Anterior cingulate cortex (tissue), 58 donors: ENCODE results near the gene DDI2.
"Not testable (repeated sequence)": the region's sequence is repeated elsewhere in the genome, so short reads cannot be mapped to it uniquely, and the experiment has no call there.

ENCODE experiments used
- DNase-seq, 58 donors: peaks; one replicate each; lab custom pipeline; 2025; lab: John Stamatoyannopoulos, UW

The DDI2 gene

DNA sequence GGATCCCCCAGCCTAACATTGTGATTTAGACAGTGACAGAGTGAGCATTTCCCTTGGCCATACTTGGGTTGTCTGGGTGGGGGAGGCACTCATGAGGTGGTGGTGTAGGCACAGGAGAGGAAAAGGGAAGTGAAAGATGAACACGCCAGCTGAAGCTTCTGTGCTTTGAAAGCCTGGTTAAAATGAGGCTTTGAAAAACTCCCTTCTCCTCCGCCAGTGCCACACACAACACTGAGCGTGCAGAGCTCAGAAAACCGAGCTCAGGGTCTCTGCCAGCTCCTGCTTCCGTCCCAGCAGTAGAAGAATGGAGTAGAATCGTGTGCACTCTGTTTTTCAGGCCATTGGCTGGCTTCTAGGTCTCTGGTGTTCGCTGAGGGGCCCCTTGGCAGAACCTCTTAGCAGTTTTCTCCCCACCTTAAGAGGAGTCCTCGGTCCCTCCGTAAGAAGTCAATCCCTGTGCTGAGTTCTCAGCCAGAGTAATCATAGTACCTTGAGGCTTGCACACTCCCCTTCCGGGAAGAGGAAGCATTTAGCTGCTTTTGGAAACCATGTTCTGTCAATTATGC is 79.8 kb downstream of the DDI2 start:
- peak in 49 of 58 donors; percentile 8 to 85 (median 47) for DNase-seq

DNA sequence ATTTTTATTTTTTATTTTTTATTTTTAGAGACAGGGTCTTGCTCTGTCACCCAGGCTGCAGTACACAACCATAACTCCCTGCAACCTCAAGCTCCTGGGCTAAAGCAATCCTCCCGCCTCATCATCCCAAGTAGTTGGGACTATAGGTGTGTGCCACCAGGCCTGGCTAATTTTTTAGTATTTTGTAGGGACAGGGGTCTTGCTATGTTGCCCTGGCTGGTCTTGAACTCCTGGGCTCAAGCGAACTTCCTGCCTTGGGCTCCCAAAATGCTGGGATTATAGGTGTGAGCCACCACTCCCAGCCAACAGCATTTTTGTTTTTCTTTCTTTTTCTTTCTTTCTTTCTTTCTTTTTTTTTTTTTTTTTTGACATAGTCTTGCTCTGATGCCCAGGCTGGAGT is 80.9 kb downstream of the DDI2 start:
- no peak for DNase-seq

DNA sequence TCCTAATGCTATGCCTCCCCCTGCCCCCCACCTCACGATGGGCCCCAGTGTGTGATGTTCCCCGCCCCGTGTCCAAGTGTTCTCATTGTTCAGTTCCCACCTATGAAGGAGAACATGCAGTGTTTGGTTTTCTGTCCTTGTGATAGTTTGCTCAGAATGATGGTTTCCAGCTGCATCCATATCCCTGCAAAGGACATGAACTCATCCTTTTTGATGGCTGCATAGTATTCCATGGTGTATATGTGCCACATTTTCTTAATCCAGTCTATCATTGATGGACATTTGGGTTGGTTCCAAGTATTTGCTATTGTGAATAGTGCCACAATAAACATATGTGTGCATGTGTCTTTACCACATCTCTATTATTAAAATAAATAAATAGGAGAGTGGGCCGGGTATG is 82.1 kb downstream of the DDI2 start:
- DNase-seq, result not testable (repeated sequence)

DNA sequence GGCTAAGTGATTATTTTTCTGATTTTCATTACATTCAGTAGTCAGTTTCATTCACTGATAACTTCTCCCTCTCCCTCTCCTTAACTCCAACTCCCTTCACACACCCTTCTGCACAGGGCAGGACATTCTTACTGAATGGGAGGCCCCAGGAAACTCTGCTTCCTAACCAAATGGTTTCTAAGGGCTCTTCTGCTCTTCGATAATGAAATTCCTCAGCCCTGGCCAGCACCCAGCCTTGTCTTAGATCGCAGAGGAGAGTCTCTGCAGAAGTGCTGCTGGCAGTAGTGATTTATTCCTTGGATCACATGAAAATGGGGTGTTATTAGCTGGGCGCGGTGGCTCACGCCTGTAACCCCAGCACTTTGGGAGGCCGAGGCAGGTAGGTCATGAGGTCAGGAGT is 83.2 kb downstream of the DDI2 start:
- no peak for DNase-seq

DNA sequence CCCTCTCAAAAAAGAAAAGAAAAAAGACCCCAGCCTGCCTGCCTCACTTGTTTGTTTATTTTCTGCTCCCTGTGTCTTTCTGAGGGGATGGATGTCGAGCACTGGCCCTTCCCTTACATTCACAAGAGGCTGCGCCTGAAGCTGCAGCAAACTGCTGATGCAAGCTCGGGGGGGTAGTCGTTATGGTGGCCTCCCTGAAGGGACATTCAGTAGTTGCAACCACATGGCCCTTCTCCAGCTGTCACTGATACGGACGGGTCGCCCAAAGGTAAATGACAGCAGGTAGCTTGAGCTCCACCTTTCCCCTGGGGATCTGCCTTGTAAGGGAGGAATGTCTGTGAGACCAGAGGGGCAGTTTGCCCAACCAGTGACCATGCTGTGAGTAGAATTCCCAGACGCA is 84.5 kb downstream of the DDI2 start:
- no peak for DNase-seq

DNA sequence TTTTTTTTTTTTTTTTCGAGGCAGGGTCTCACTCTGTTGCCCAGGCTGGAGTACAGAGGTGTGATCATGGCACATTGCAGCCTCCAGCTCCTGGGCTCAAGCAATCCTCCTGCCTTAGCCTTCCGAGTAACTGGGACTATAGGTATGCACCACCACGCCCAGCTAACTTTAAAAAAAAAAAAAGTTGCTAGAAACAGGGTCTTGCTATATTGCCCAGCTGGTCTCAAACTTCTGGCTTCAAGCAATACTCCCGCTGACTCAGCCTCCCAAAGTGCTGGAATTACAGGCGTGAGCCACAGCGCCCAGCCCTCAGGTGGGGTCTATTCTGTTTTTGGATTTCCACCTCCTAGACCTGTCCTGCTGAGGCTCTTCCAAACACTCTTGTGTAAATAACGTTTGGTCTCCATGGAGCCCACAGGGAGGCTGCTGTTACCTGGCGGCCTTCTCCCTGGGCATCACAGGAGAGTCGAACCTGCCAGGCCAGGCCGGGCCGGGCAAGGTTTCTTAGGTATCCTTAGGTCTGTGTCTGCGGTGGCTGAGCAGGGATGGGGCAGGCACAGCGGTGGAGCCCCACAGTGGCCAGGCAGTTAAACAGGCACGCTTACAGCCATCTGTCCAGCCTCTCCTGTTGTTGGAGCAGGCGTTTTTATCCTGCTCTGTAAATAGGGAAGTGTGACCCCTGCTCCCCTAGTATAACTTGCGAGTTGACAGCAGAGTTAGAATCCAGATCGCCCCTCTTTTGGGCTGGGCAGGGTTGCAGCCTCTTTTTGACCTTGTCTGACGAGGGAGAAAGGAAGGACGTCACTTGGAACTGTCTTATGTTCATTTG is 85.7 kb downstream of the DDI2 start:
- peak in 5 of 58 donors; percentile 7 to 65 (median 21) for DNase-seq

DNA sequence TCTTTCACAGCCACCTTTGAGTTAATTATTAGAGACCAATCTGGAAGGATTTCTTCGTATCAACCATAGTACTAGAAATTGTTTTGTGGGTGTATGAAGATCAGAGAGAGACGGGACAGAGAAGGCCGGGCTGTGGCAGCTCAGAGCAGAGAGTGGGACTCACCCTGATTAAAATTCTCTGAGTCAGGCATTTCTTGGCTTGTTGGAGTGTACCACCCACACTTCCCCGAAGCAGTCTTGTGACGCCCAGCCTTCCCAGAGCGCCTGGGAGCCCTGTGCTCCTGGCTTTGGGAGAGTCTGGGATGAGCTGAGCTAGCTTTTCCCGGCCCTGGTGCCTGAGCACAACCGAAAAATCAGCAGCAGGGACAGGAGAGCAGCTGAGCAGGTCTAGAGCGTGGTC is 86.3 kb downstream of the DDI2 start:
- peak in 56 of 58 donors; percentile 11 to 93 (median 72) for DNase-seq

DNA sequence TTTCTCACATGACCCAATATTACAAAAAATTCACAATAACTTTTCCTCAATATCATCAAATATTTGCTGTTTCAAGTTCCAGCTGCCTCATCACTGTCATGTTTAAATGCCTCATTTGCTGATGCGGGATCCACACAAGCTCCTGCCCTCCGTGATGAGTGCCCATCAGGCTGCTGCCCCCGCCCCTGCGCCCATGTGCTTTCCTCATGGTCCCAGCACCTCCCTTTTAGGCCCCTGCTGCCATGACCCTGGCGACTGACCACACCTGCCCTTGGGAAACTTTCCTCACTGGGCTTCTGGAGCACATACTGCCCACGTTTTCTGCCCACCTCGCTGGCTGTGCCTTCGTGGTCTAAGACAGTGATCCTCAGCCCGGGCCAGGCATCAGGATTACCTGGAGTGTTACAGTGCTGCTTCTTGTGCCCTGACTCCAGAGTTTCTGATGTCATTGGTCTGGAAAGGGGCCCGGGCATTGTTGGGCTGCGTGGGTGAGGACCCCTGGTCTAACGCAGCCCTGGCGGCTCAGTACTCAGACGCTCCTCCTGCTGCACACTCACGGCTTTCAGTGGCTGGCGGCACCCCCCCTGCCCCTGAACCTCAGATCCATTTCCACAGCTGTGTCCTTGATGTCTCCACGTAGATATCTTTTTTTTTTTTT is 87.4 kb downstream of the DDI2 start:
- DNase-seq, result no peak

DNA sequence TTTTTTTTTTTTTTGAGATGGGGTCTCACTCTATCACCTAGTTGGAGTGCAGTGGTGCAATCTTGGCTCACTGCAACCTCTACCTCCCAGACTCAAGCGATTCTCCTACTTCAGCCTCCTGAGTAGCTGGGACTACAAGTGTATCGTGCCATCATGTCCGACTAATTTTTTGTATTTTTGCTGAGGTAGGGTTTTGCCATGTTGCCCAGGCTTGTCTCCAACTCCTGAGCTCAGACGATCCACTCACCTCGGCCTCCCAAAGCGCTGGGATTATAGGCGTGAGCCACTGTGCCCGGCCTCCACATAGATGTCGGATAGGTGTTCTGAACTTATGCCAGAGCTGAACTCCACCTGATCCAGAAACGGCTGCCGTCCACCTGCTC is 87.9 kb downstream of the DDI2 start:
- DNase-seq, result no peak

DNA sequence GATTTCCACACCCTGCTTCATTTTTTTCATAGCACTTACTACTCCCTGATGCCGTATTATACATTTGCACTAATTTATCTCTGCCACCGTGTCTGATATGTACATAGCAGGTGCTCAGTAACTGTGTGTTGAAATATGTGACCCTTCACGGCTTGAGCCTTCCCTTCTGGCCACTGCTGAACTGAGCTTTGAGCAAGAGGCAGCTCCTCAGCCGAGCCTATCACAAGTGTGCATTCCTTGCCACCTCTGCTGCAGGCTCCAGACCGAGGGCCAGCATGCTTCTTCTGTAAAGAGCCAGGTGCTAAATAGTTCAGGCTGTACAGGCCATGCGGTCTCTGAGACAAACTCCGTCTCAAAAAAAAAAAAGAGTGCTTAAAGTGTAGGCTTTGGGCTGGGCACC is 89.5 kb downstream of the DDI2 start:
- DNase-seq, result no peak

DNA sequence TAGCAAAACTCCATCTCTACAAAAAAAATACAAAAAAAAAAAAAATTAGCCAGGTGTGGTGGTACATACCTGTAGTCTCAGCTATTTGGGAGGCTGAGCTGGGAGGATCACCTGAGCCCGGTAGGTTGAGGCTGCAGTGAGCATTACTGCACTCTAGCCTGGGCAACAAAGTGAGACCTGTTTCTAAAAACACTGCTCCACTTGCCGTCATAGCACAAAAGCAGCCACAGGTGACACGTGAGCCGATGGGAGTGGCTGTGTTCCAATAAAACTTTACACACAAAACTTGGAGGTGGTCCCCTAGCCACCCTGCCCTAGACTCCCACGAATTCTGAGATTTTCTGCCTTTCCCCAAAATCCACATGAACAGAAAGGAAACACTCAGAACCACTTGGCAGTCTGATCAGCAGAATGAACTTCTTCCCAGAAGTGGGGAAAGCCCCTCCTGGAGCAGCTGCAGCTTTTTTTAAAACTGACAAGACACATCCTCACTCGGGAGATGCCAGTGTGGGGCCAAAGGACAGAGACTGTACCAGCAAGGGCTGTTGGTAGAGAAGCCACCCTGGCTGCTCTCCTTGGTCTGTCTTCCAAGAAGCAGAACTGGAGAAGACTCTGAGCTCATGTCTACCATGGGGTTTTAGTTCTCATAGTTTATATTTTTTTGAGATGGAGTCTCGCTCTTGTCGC is 90.1 kb downstream of the DDI2 start:
- no peak for DNase-seq

DNA sequence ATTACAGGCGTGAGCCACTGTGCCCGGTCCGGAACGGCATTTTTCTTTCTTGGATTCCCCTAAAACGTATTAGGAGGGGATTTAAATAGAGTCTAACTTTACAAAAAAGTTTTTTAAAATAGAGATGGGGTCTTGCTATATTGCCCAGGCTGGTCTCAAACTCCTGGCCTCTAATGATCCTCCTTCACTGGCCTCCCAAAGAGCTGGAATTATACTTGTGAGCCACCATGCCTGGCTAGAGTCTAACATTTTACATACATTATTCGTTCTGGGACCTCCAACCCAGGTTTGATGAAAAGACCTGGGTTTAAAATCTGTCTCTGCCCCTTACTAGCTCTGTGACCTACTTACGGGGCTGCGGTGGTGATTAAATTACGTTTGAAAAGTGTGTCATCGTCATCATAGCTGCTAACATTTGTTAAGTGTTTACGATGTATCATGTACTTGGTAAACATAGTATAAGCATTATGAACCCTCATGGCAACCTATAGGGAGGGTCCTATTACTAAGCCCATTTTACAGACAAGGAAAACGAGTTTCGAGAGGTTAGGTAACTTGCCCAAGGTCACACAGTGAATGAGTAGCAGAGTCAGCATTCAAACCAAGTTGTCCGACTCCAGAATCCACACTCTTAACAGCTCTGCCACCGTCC is 91.4 kb downstream of the DDI2 start:
- DNase-seq, result no peak

DNA sequence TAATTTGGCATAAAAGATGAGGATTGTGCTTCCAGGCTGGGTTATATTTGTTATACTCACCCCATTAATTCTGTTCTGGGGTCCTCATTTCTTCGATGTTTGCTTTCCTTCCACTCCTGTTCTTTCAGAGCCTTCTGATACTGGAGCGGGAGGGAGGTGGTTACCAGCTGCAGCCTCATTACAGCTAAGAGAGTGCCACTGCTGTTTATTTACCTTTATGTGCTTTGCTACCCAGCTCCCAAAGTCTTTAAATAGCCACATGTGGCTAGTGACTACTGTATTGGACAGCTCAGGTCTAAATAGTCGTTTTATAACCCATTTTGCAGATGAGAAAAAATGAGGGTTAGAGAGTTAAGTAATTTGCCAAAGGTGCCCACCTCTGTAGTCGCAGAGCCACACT is 92.0 kb downstream of the DDI2 start:
- DNase-seq, result no peak

DNA sequence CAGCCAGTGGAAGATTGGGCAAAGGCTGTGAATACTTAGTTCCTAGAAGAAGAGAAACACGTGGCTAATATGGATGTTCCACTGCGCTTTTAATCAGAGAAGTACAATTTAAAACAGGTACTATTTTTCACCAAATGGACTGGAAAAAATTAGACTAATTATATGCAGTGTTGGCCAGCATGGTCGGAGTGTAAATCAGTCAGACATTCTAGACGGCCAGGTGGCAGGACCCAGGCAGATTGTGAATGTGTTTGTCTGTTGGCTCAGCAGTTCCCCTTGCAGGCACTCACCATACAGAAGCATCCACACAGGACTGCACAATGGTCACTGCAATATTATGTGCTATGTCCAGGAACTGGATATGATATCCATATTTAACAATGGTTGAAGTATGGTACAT is 94.9 kb downstream of the DDI2 start:
- no peak for DNase-seq

DNA sequence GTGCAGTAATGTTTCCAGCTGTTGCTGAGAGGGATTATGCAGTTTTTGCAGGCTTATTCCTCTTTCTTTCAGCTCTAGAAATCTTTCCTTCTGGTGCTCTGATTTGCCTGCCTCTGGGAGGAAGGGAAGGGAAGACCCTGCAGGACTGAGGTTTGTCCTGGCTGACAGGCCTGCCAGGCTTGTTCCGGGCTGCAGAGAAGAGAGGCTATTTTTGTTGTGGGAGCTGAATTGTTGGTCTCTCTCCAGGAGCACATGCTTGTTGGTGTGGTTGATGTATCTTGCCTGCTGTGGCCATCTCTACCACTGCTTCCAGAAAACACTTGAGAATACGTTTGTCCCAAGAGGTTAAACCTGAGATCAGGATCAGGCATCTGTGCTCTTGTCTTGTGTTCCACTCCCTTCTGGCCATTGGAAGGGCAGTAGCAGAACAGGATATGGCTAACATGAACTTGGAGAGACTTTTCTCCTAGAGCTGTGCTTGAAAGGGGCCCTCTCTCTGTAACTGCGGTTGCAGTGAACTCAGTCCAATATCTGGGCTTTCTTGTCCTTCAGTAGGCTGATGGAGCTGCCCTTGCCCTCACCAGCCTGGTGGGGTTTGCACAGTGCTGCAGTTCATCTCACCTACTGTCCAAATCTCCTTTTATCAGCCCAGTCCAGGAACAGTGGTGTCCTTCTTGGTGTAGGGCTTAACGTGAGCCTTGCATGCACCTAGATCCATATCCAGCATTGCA is 97.3 kb downstream of the DDI2 start:
- peak in 41 of 58 donors; percentile 4 to 72 (median 35) for DNase-seq

DNA sequence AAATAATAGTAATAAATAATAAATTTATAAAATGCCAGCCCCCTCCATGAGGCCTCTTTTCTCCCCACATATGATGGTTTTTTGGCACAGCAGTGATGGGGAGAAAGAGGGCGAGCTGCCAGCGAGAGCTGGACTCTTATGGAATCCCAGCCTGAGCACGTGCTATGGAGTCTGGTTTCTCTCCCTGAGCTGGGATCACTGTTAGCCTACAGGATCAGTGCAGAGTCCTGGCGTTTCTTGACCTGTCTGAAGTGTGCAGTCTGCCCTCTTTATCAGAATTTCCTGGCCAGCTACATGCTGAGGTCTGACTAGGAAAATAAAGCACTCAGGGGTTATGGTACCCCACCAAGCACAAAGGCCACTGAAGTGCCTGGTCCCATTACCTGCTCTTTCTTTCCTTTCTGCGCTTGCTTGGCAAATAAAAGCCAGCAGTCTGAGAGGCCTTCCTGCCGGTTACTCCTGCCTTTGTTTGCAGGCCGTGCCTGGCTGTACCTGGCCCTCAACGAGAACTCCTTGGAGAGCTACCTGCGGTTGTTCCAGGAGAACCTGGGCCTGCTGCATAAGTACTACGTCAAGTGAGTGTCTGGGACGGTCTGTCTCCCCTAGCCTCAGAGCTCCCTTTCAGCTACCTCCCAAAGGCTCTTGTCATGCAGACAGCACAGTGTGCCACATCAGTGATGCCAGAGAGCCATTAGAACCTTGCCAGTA is 100.3 kb downstream of the DDI2 start:
- DNase-seq, result no peak

DNA sequence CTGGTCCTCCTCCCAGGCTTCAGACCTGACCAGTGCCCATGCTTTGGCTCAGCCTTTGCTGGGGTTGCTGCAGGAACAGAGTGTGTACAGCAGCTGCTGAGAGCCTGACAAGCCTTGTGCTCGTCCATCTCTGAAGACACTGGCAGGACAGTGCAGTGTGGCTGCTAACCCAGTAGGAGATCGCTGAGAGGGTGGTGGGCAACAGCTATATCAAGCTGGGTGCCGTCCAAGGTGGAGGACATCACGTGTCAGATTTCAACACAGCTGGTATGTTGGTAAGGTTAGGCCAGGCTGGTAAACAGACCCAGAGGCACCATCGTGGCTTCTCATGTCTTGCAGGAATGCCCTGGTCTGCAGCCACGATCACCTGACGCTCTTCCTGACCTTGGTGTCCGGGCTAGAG is 100.9 kb downstream of the DDI2 start:
- DNase-seq, result no peak
